SJSA1 (cell line): ENCODE measurements around the gene ETV4. TPM values are rescaled to one million over a fixed set of nuclear protein-coding genes. Genes with fewer than 3 reads are reported as not detected.

Experiments
- DNase-seq, 2 experiments: peaks; one replicate each; pipeline ENCODE4 v3.0.0-alpha.2; 2015 to 2020; ENCODE audit warnings: low spot score in 2 of 2, low read depth in 1 of 2
- H3K27ac ChIP-seq: fragments of 250-450 bp; sonication (Bioruptor Pico); 2 replicates; pipeline ENCODE4 v1.5.1; 2020; ENCODE audit warnings: mild to moderate bottlenecking, moderate library complexity
- H3K27me3 ChIP-seq: fragments of 250-450 bp; sonication (Bioruptor Pico); replicated peaks from 2 replicates; pipeline ENCODE4 v1.5.1; 2020; ENCODE audit warnings: mild to moderate bottlenecking, moderate library complexity
- H3K36me3 ChIP-seq: fragments of 250-450 bp; sonication (Bioruptor Pico); 2 replicates; pipeline ENCODE4 v1.5.1; 2020; ENCODE audit warnings: mild to moderate bottlenecking
- H3K4me1 ChIP-seq: fragments of 250-450 bp; sonication (Bioruptor Pico); replicated peaks from 2 replicates; pipeline ENCODE4 v1.6.1; 2021; ENCODE audit warnings: mild to moderate bottlenecking
- H3K4me3 ChIP-seq: fragments of 250-450 bp; sonication (Bioruptor Pico); 2 replicates; pipeline ENCODE4 v1.5.1; 2020; ENCODE audit warnings: mild to moderate bottlenecking
- H3K9me3 ChIP-seq: fragments of 250-450 bp; sonication (Bioruptor Pico); replicated peaks from 2 replicates; pipeline ENCODE4 v1.5.1; 2020; ENCODE audit warnings: mild to moderate bottlenecking
- total RNA-seq: library from RNA; depleted of rRNA; stranded (reverse); fragments of >200 nt; shearing (Covaris generic); gene quantifications from 2 replicates; pipeline ENCODE4 v1.2.3, GENCODE V29; 2014; rRNA removed

ETV4 gene
- total RNA-seq, 1 experiment from 2014 or later, result 16.8 TPM

DNA sequence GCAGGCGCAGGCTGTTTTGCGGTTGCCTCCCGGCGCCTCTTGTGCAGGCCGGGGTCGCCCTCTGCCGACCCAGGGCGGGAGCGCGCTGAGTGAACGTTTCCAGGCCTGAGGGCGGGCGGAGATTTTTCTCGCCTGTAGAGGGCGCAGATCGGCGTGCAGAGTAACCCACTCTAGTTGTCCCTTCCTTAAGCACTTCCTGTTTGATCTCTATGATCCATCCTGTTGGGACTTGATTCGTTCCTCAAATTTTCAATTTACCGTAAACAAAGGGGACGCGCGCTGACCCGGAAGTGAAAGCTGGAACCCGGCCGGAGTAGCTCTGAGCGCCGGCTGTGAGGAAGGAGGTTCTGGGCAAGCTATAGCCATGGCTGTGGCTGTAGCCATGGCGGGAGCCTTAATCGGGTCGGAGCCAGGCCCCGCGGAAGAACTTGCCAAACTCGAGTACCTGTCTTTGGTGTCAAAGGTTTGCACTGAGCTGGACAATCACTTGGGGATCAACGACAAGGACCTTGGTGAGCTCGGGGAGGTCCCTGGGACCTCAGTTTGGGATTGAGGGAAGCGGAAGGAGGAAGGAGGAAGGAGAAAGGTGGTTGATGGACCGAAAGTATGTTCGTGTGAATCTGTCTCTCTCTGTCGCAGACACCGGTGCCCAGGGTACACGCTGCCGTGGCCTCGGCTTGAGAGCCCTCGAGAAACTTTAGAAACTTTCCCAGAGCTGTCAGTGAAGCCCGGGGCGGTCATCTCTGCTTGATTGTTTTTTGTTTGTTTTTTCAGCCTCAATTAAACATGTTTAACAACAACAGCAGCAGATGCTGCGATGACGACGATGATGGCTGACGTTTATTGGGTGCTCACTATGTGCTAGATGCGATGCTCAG, 62.2 kb downstream of the ETV4 start, which contains the start of gene DHX8:
DHX8 (plus strand) TSS at position 302 of the 878 bp plus-strand sequence; CDS start at position 365, 63 bp downstream.
- Histone ChIP-seq H3K27ac (peak within 1 kb of the TSS; percentile 53), H3K9me3 (no peaks in the 10 kb centered on the region), H3K4me3 (peak within 1 kb of the TSS; percentile 60), H3K27me3 (no peaks in the 10 kb centered on the region), H3K36me3 (peaks cover 4% of the 10 kb centered on the region), H3K4me1 (peaks cover 16% of the 10 kb centered on the region)
- DNase-seq, result peak; percentile 99 to 100

DNA sequence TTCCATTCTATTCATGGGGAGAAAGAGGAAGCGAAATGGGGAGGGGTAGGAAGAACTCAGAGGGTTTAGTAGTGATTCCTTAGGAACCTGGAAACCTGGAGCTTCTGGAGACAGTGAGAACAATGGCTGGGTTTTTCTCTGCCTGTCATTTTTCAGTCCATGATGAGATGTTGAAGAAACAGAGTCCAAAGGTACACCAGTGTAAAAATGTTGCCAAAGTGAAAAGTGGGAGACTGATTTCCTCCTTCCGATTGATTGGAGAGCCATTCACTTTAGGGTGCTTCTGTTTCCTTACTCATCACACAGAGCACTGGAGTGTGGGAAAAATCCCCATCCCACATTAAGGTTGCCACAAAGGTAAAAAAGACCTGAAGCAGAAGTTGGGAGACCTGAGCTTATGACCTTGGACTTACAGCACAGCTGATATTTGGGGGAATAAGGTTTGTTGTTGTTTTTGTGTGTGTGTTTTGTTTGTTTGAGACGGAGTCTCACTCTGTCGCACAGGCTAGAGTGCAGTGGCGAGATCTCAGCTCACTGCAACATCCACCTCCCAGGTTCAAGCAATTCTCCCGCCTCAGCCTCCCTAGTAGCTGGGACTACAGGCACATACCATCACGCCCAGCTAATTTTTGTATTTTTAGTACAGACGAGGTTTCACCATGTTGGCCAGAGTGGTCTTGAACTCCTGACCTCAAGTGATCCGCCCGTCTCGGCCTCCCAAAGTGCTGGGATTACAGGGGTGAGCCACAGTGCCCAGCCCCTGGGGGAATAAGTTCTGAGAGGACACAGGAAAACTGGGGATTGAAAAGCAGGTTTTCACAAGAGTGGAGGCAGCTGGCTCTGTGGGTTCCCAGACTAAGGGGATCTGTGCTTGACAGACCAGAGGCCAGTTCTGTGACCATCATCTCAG, 63.8 kb downstream of the ETV4 start:
- Histone ChIP-seq H3K27ac (no peak overlapping the region), H3K36me3 (peaks cover 4% of the 10 kb centered on the region), H3K4me3 (no peak overlapping the region), H3K27me3 (no peaks in the 10 kb centered on the region), H3K4me1 (peaks cover 16% of the 10 kb centered on the region), H3K9me3 (no peaks in the 10 kb centered on the region)
- DNase-seq, result no peak

DNA sequence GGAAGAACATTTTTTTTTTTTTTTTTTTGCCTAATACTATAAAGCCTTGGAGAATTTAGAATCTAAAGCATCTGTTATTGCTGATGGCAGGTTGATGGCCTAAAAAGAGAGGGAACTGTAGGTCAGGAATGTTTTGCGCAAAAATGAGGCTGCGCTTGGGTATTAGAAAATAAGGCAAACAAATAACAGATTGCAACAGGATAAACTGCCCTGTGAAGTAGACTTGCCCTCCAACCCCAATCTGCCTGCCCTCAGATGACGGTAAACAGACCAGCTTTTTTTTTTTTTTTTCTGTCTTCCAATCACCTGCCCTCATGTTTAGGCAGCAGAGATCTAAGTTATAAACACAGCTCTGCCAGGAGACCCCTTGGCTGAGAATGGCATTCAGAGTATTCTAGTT, 66.2 kb downstream of the ETV4 start:
- no peak overlapping the region for H3K4me3 ChIP-seq
- DNase-seq, result no peak
- no peaks in the 10 kb centered on the region for H3K9me3 ChIP-seq
- H3K4me1 ChIP-seq, result peaks cover 11% of the 10 kb centered on the region
- no peak overlapping the region for H3K27ac ChIP-seq
- no peaks in the 10 kb centered on the region for H3K36me3 ChIP-seq
- no peaks in the 10 kb centered on the region for H3K27me3 ChIP-seq

Other genes starting within 250 kb of the ETV4 start
- gene ARL4D, start 147.3 kb downstream of the ETV4 start, total RNA-seq, result 21.2 and 28.0 TPM in 2 replicates
- 75.2 and 81.7 TPM in 2 replicates for gene DHX8, start 62.4 kb downstream of the ETV4 start, total RNA-seq
- gene MEOX1, start 115.6 kb upstream of the ETV4 start, total RNA-seq, result not detected in 2 replicates
- gene SOST, start 212.5 kb upstream of the ETV4 start, total RNA-seq, result 0.37 TPM in 1 of 2 replicates, not detected in the other
- 39.7 and 55.1 TPM in 2 replicates for gene DUSP3, start 232.6 kb upstream of the ETV4 start, total RNA-seq
- not detected in 2 replicates for gene CFAP97D1, start 234.1 kb upstream of the ETV4 start, total RNA-seq